HG03108 (cell line): ENCODE data around the gene TRIM28.

ENCODE experiments used
- ATAC-seq: cut with Tn5 transposase; IDR thresholded peaks from one replicate; pipeline ENCODE4 v1.9.1; 2021; ENCODE audit warnings: moderate library complexity; ENCODE audit not compliant: unreplicated experiment

Gene TRIM28

DNA sequence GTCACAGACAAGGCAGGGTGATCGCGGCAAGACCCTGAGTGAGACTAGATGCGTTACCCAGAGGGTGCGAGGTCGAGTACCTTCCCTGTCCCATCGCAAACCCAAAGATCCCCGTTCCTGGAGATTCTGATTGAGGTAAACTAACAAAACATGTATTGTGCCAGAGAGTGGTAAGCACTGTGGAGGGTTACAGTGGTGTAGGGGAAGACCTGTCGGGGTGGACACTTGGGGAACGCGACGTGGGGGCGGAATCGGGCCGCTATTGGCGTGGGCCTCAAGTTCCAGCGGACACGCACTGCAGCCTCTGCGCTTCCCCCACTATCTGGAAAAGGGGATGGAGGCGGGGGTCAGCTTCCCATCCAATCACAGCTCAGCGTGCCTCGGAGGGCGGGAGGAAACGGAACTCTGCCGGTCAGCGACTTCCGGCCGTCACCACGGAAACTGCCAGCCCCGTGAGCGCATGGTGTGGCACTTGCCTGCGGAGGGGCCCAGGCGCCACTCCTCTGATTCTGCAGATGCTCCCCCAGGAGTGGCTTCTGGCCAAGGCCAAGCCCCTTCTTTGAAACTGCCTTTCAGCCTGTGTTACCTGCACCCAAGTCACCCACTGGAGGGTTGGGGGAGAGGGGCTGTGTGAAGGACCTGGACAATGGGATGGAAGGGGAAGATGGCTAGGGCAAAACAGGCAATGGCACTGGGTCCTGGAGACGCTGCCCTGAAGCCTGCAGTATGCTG lies 15.6 kb downstream of the TRIM28 start:
- peak; percentile 26 for ATAC-seq

DNA sequence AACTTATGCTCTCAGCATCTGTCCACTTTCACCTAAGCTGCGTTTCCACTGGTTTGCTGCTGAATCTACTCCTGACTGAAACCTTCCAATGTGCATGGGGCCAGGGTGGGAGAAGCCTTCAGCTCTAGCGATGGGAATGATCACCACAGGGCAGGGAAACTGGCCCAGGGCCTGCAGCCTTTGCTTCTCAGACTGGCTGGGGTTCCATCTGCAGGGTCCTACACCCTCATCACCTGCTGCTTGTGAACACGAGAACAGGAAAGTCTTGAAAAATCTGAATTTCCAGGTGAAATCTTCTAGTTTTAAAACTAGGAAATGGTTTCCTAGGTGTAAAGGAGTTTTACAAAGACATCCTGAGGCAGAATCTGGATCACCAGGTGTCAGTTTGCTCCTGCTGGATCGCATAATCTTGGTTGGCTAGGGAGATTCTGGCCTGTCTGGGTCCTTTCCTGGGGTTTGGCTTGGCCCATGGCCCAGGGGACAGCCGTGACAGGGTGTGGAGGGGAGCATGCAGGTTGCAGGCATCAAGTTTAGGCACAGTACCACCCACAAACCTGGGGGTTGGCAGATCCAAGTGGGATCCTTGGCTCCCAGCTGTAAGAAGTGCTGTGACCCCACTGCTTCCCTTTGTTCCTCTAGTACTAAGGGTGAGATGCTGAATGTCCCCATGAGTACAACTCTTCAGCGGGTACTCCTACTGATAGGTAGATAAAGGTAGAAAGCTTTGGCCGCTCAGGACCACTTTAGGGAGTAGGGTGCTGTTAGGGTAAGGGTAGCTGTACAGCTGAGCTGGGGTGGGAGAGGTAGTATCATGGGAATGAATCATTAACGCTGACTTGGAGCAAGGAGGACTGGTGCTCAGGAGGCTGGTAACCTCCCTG lies 16.4 kb downstream of the TRIM28 start:
- ATAC-seq = no peak

DNA sequence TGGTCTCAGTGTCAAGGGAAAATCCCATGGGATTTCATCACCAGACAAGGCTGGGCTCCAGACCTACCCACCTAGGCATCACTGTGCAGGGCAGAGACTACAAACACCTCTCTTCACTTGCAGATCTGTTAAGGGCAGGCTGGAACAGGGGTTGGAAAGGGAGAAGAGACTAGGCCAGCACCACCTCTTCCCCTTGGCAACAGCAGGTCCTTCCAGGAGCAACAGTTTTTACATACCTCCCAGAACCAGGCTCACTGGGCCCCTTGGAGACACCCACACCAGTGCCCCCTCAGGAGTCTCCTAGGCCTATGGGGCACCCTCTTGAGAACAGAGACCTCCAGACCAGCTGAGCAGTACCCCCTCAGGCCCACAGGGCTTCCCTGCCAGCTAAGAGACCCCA lies 17.1 kb downstream of the TRIM28 start:
- no peak for ATAC-seq

DNA sequence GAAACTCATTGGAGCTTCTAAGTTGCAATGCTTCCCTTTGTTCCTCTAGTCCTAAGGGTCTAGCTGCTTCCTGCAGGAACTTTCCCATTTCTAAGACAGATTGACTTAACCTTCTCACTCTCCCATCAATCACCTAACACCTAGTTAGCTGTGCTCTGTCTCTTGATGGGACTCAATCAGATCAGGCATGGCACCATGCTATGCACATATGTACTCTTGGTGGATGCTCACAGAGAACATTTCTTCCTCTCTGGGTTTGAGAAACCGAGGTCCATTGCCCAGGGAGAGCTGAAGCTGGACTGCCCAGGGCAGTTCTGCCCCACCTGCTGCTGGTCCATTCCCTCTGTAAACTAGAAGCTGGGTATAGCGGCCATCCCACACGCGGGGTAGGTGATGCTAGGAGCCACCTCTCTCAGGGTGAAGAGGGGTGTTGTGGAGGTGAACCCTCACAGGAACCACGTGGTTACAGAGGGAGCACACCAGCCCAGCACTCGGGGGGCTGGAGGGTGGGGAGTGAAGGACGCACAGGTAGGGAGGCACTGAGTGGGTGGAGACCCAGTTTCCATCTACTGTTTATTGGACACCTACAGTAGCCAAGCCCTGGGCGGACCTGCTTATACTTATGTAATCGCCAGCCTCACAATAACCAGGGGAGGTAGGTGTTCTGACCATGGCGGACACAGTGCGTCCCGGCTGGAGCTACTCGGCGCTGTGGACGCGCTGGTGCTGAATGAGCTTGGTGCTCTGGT lies 17.7 kb downstream of the TRIM28 start:
- ATAC-seq = no peak

DNA sequence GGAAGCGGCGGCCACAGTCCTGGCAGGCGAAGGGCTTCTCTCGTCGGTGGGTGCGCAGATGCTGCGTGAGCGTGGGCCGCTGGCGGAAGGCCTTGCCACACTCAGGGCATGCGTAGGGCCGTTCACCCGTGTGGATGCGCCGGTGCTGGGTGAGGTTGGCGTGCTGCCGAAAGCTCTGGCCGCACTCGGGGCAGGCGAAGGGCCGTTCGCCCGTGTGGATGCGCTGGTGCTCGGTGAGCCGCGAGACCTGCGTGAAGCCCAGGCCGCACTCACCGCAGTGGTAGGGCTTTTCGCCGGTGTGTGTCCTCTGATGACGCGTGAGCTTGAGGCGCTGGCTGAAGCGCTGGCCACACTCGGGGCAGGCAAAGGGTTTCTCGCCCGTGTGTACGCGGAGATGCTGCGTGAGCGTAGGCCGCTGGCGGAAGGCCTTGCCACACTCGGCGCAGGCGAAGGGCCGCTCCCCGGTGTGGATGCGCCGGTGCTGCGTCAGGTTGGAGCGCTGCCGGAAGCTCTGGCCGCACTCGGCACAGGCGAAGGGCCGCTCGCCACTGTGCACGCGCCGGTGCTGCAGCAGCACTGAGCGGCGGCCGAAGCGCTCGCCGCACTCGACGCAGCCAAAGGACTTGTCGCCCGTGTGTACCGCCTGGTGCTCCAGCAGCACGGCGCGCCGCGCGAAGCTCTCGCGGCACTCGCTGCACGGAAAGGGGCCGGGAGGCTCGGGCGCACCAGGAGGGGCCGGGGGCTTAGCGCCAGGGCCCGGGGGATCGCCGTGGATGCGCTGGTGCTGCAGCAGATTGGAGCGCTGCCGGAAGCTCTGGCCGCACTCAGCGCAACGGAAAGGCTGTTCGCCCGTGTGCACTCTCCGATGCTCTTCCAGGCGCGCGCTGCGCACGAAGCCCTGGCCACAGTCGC lies 18.5 kb downstream of the TRIM28 start:
- no peak for ATAC-seq

DNA sequence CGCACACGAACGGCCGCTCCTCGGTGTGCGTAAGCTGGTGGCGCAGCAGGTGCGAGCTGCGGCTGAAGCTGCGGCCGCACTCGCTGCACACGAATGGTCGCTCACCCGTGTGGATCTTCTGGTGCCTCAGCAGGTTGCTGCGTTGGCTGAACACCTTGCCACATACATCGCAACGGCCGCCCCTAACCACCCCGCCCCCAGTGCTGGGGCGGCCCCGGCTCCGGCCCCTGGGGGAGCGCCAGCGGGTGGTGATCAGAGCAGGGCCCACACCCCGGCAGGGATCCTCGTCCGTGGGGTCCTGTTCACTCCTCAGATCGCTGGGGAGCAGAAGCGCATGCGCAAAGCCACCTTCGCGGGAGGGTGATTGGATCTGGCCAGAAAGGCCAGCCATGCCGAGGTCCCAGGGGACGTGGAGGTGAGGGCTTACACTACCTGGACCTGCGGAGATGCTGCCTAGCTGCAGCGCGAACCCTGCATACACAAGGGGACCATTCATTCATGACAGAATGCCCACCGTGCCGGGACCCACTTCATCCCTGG lies 19.2 kb downstream of the TRIM28 start:
- no peak for ATAC-seq

DNA sequence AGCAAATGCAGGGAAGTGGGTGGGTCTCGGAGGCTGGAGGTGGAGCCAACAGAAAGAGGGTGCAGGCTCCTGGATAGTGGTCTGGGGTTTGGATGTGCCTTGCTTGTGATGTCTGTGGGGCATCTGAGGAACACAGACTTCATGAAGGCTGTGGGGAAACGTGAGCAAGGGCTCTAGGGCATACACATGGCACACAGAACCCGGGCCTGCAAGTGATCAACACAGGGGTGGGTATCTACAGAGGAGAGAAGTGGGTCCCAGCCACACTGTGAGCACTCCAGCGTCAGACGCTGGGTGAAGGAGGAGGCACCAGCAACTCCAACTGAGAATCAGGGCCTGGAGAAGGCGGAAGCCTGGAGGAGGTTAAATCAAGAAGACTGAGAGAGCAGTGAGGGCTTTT lies 20.0 kb downstream of the TRIM28 start:
- no peak for ATAC-seq

DNA sequence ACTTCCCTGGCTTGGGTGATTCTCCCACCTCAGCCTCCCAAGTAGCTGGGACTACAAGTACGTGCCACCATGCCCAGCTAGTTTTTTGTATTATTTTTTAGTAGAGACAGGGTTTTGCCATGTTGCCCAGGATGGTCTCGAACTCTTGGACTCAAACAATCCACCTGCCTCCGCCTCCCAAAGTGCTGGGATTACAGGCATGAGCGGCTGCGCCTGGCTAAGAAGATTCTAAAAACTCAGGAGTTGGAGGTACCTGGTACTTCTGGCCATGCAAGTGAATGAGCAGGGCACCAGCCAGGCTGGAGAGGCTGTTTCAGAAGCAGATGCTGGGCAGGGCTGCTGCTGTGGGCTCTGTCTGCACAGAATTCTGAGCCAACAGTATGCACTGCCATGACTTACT lies 23.1 kb downstream of the TRIM28 start:
- ATAC-seq = no peak

DNA sequence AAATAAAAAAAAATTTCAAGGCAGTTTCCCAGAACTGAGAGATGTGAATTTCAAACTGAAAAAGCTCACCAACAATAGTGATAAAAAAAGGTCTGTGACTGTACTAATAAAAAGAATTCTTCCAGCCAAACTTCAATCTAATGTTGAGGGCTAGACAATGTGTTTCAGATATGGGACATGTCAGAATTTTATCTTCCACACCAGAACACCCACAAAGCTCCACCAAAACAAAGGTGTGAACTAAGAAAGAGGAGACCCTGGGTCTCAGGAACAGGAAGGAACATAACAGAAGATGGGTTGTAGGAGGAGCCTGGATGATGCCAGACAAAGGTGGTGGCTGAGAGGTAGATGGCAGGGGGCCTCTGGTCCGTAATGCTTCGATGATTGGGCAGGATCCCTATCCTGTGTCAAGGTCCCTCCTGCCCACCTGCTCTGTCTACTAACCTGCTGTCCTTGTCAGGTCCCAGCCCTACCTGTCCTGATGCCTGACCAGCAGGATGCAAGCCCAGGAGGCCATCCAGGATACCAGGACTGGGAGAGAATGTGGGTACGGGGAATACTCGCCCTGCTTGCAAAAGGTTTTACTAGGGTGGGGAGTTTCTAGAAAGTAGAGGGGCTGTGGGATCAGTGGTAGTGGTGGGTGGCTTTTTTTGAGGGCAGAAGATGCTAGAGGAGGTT lies 24.7 kb downstream of the TRIM28 start:
- ATAC-seq = no peak

DNA sequence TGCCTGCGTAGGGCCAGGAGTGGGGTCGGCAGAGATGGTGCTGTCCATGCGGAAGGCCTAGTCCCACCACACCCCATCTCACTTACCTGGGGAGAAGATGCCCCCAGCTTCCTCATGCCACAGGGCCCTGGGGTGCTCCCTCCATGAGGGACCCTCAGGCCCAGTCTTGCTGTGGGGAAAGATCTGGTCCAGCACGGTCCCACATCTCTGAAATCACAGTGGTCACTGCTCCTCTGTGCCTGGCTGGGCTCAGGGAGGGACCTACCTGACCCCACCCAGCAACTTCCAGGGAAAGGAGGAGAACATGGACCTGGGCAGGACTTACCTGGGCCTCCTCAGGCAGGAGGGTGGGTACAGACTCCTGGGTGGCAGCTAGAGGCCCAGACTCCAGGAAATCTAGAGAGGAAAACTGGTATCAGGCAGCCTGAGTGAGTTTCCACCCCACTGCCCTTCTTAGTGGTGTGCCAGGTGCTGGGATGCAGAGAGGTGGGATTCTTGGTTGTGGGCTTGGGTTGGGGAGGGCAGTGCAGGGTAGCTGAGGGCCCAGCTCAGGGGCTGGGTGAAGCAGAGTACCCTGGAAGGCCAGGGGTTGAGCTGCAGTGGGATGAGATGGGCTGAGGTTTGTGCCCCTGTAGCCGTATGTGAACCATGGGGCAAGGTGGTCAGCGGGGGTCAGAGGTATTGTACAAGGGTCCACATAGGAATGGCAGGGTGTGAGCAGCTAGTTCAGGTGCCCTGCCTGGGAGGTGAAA lies 25.5 kb downstream of the TRIM28 start:
- no peak for ATAC-seq

DNA sequence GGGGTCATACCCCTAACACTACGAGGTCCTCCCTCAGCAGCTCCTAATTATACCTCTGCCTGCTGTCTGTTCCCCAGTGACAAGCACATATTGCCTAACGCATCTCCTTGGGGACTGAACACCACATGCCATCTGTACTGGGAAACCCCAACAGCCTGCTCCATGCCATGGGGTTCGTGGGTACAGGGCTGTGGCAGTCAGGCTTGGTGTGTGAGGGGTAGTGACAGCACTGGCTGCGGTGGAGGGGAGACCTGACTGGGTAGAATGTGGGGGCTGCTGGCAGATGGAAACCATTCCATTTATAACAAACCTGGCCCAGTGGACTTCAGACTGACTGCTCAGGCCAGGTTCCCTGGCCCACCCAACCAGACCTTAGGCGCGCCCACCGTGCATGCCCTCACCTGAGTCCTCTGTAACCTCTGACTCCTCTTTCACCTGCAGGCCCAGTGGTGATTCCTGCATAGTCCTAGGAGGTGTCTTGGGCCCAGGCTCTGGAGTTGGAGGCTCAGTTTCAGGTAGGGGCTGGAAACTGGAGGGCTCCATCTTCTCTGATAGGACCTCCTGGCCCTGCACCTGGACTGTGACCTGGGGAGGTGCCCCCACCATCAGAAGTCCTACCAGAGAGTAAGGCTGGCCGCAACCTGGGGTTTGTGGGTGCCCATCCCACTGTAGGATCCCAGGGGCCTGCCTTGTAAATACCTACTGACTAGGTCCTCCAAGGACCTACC lies 26.2 kb downstream of the TRIM28 start:
- ATAC-seq = no peak

DNA sequence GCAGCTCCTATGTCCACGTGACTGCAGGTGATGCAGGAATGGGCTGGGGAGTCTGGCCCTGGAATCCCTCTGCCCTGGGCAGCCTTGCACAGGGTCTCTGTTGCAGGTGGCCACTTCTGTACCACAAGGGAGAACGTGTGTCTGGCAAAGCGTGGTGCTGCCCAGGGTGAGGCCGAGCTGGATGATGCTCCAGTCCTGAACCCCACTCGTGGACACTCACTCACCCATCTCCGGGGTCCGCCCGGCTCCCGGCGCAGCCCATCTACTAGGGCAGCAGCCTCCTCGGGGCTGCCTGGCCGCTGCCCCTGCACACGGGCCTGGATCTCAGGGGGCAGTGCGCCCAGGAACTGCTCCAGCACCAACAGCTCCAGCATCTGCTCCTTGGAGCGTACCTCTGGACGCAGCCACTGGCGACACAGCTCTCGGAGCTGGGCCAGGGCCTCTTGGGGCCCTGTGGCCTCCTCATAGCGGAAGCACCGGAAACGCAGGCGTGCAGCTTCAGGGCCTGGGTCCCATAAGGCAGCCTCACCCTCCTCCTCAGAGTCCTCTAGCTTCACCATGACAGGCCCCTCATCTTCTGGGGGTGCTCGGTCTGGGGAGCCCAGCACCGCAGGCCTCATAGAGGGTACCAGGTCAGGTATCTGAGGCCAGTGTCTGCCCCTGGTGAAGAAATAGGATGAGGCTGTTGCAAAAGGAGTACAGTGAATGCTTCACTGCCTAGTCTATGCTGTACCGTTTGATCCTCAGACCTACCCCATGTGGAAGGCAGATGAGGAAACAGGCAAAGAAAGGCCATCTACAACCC lies 27.1 kb downstream of the TRIM28 start:
- no peak for ATAC-seq

DNA sequence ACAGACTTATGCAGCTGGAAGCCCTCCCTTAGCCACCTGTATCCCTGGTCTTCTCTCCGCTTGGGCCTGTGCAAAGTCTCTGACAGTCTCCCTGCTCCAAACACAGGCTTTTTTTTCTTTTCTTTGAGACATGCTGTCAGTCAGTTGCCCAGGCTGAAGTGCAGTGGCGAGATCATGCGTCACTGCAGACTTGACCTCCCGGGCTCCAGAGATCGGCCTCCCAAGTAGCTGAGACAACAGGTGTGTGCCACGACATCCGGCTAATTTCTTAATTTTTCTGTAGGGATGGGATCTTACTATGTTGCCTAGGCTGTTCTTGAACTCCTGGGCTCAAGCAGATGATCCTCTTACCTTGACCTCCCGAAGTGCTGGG lies 27.7 kb downstream of the TRIM28 start:
- ATAC-seq = no peak

DNA sequence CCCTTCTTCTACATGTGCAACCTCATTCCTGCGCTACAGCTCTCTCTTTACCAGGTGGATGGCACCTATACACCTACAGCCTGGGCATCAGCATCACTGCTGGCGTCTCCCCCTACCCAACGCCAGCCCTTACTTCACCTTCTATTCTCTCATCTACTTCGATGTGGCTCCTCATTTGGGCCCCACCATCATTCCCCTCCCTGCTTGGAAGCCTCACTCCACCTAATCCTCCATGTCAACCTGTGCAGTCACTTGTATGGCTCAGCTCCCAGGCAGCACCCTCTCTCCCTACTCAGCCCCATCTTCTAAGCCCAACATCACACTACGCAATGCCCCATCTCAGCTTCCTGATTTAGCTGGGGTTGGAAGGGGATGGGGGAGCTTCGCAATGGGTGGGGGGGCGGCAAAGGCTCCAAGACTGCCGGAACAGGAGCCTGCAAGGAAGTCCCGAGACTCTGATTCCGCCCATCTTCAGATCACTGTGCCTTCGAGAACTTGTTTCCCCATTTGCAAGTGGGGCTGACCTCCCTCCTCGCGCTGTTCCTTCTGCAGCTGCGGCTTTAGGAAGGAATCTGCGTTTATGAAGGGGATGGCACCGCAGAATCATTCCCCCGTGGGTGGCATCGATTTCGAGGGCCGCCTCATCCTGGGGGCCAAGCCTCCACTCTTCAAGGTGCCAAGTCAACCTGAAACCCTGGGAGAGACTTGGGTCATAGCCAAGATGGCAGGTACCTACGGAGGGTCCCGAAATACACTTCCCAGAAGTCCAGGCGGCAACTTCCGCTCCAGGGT lies 28.4 kb downstream of the TRIM28 start:
- ATAC-seq = no peak

DNA sequence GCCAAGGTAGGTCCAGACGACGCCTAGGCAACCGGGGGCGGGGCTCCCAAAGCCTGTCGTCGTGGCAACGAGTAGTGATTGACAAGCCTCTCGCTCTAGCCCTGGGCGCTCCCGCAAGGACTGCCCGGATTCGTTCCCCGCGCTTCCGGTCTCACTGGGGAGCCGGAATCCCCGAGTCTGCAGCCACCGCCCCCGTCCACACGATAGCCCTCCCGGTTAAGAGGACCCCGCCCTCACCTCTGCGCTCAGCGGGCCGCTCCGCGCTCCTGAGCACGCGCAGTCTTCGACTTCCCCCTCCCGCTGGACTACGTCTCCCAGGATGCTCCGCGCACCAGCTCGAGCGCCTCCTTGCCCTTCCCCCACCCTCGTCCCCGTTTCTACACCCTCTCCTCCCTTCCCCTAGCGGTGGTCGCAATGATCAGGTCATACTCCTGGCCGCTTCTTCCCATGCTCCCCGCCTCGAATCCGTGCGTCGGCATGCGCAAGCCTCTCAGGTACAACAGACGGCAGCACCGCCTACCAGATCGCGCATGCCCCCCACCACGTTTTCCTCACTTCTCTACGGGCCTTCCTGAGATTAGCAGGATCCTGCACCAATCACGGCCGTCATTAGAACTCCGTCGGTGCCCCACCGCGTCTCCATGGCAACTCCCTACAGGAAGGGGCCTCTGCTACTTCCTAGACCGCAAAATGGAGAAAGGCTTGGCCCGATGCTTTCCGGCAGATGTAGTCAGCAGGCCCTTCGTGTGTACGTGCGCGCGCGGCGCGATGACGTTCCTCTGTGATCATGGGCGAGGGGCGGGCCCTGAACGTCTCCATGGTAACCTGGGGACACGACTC lies 29.2 kb downstream of the TRIM28 start, which contains the start of gene MZF1:
Gene MZF1, minus strand, starts transcription at position 518 of the 840 bp plus-strand sequence. CDS start 1,946 bp downstream, outside the sequence.
- ATAC-seq = peak; percentile 44
